ENCODE measurements around the gene TEX26. TPM values are rescaled to one million over a fixed set of nuclear protein-coding genes. Genes with fewer than 3 reads are reported as not detected.

The TEX26 gene
- total and polyA plus RNA-seq, 4 donors = 0.67 to 6.2 (median 2.5) TPM; not detected in 1

GRCh38 chr13:30934803-30935202 is 2.3 kb downstream of the TEX26 start:
- DNase-seq (no peak), ATAC-seq (ENCODE audit: insufficient read depth, low FRiP score) (no peak)
- Histone ChIP-seq H3K36me3 (ENCODE audit: control insufficient read depth in 4 of 4, insufficient read depth in 4 of 4, low read length in 4 of 4) (no peaks in the 10 kb centered on the region), H3K4me1 (ENCODE audit: control insufficient read depth in 5 of 5, insufficient read depth in 5 of 5, low read length in 5 of 5) (peaks cover 0 to 8% (median 0%) of the 10 kb centered on the region in 5 donors), H3K9me3 (ENCODE audit: control insufficient read depth in 4 of 4, insufficient read depth in 3 of 4, low read length in 3 of 4) (peaks cover 0 to 4% (median 2%) of the 10 kb centered on the region in 4 donors), H3K4me3 (no peak overlapping the region), H3K9ac (ENCODE audit: insufficient read depth in 1 of 2, low read length in 2 of 2) (no peak overlapping the region), H3K27me3 (ENCODE audit: control insufficient read depth in 3 of 3, insufficient read depth in 3 of 3, low read length in 2 of 3) (no peaks in the 10 kb centered on the region), H3K27ac (ENCODE audit: low read depth in 1 of 2, low read length in 1 of 2) (no peak overlapping the region)
- no peak for TF ChIP-seq CTCF (IDR thresholded peaks at IDR 0.05; ENCODE audit: control extremely low read depth, extremely low read depth)
- 92 to 97% methylated on average over 3 of the region's 3 CpGs for WGBS, 2 donors

GRCh38 chr13:30936971-30937370 is 4.5 kb downstream of the TEX26 start:
- peaks cover 0 to 8% (median 0%) of the 10 kb centered on the region in 5 donors for H3K4me1 ChIP-seq (ENCODE audit: control insufficient read depth in 5 of 5, insufficient read depth in 5 of 5, low read length in 5 of 5)
- H3K27me3 ChIP-seq (ENCODE audit: control insufficient read depth in 3 of 3, insufficient read depth in 3 of 3, low read length in 2 of 3) = no peaks in the 10 kb centered on the region
- no peak overlapping the region for H3K9ac ChIP-seq (ENCODE audit: insufficient read depth in 1 of 2, low read length in 2 of 2)
- ATAC-seq (ENCODE audit: insufficient read depth, low FRiP score) (no peak), DNase-seq (no peak)
- H3K9me3 ChIP-seq (ENCODE audit: control insufficient read depth in 4 of 4, insufficient read depth in 3 of 4, low read length in 3 of 4) = peaks cover 0 to 8% (median 2%) of the 10 kb centered on the region in 4 donors
- H3K36me3 ChIP-seq (ENCODE audit: control insufficient read depth in 4 of 4, insufficient read depth in 4 of 4, low read length in 4 of 4) = no peaks in the 10 kb centered on the region
- 77 to 89% methylated on average over 4 of the region's 4 CpGs for WGBS, 2 donors
- H3K27ac ChIP-seq (ENCODE audit: low read depth in 1 of 2, low read length in 1 of 2) = no peak overlapping the region
- no peak for TF ChIP-seq CTCF (IDR thresholded peaks at IDR 0.05; ENCODE audit: control extremely low read depth, extremely low read depth)
- H3K4me3 ChIP-seq = no peak overlapping the region

- ATAC-seq (ENCODE audit: insufficient read depth, low FRiP score) (no peak), DNase-seq (no peak)
- Histone ChIP-seq H3K9me3 (ENCODE audit: control insufficient read depth in 4 of 4, insufficient read depth in 3 of 4, low read length in 3 of 4) (peaks cover 0 to 10% (median 0%) of the 10 kb centered on the region in 4 donors), H3K36me3 (ENCODE audit: control insufficient read depth in 4 of 4, insufficient read depth in 4 of 4, low read length in 4 of 4) (no peaks in the 10 kb centered on the region), H3K4me1 (ENCODE audit: control insufficient read depth in 5 of 5, insufficient read depth in 5 of 5, low read length in 5 of 5) (no peaks in the 10 kb centered on the region), H3K9ac (ENCODE audit: insufficient read depth in 1 of 2, low read length in 2 of 2) (no peak overlapping the region), H3K27ac (ENCODE audit: low read depth in 1 of 2, low read length in 1 of 2) (no peak overlapping the region), H3K27me3 (ENCODE audit: control insufficient read depth in 3 of 3, insufficient read depth in 3 of 3, low read length in 2 of 3) (no peaks in the 10 kb centered on the region), H3K4me3 (no peak overlapping the region)
- TF ChIP-seq CTCF (IDR thresholded peaks at IDR 0.05; ENCODE audit: control extremely low read depth, extremely low read depth) = no peak
- 83 to 85% methylated on average over 3 of the region's 3 CpGs for WGBS, 2 donors
Measured at GRCh38 chr13:30943881-30944280, 11.4 kb downstream of the TEX26 start.
